Duodenal mucosa (tissue), 2 donors: ENCODE measurements around the gene SERTAD1.

Source experiments
- H3K27ac ChIP-seq: one replicate; pipeline ENCODE4 v1.7.0; 2013; ENCODE audit warnings: low read depth, low read length
- H3K27me3 ChIP-seq, 2 donors: one replicate each; pipeline ENCODE4 v1.7.0; 2013; ENCODE audit warnings: low read length in 2 of 2, control low read depth in 1 of 2; ENCODE audit not compliant: insufficient read depth in 2 of 2, control insufficient read depth in 1 of 2
- H3K36me3 ChIP-seq, 2 donors: one replicate each; pipeline ENCODE4 v1.7.0; 2013; ENCODE audit warnings: low read length in 2 of 2, control low read depth in 1 of 2; ENCODE audit not compliant: insufficient read depth in 2 of 2, control insufficient read depth in 1 of 2
- H3K4me1 ChIP-seq, 2 donors: one replicate each; pipeline ENCODE4 v1.7.0; 2013; ENCODE audit warnings: low read length in 2 of 2, control low read depth in 1 of 2; ENCODE audit not compliant: insufficient read depth in 2 of 2, control insufficient read depth in 1 of 2
- H3K4me3 ChIP-seq, 2 donors: one replicate each; pipeline ENCODE4 v1.7.0; 2013; ENCODE audit warnings: low read length in 2 of 2, low read depth in 1 of 2
- H3K9ac ChIP-seq, 2 donors: one replicate each; pipeline ENCODE4 v1.7.0; 2013; ENCODE audit warnings: low read length in 2 of 2, low read depth in 1 of 2
- H3K9me3 ChIP-seq, 2 donors: one replicate each; pipeline ENCODE4 v1.7.0; 2013; ENCODE audit warnings: low read length in 2 of 2, control low read depth in 1 of 2; ENCODE audit not compliant: control insufficient read depth in 1 of 2

SERTAD1 gene

DNA sequence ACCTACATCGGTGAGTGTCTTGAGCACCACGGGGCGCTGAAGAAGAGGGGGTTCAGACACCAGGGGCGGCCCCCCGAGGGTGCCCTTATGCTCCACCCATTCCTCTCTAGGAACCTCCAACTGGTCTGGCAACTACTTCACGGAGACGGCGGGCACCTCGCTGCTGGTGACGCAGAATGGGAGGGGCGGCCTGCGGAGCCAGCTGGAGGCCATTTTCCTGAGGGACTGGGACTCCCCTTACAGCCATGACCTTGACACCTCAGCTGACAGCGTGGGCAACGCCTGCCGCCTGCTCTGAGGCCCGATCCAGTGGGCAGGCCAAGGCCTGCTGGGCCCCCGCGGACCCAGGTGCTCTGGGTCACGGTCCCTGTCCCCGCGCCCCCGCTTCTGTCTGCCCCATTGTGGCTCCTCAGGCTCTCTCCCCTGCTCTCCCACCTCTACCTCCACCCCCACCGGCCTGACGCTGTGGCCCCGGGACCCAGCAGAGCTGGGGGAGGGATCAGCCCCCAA is 47.9 kb downstream of the SERTAD1 start:
- Histone ChIP-seq H3K9me3 (no peaks in the 10 kb centered on the region), H3K4me3 (no peak overlapping the region), H3K27ac (no peak overlapping the region), H3K27me3 (no peaks in the 10 kb centered on the region), H3K9ac (no peak overlapping the region), H3K4me1 (no peaks in the 10 kb centered on the region), H3K36me3 (peaks cover 5 to 34% of the 10 kb centered on the region in 2 donors)

DNA sequence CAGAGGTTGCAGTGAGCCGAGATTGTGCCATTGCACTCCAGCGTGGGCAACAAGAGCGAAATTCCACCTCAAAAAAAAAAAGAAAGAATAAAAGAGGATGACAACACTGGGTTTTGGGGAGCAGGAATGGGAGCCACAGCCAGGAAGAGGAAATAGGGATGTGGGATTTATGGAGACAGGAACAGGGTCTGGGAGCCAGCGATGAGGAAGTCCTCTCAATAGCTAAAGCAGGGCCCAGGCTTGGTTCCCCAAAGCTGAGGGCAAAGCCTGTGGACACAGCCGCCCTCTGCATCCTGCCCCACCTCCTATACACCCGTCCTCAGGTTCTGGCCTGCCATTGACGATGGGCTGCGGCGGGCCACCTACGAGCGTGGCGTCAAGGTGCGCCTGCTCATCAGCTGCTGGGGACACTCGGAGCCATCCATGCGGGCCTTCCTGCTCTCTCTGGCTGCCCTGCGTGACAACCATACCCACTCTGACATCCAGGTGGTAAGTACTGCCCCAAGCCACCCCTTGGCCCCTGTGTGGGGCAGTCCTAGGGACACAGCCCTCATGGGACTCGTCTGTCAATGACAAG is 49.4 kb downstream of the SERTAD1 start:
- H3K36me3 ChIP-seq, result peaks cover 8 to 44% of the 10 kb centered on the region in 2 donors
- no peaks in the 10 kb centered on the region for H3K27me3 ChIP-seq
- H3K9me3 ChIP-seq, result no peaks in the 10 kb centered on the region
- no peaks in the 10 kb centered on the region for H3K4me1 ChIP-seq
- no peak overlapping the region for H3K4me3 ChIP-seq
- no peak overlapping the region for H3K27ac ChIP-seq
- H3K9ac ChIP-seq, result no peak overlapping the region

DNA sequence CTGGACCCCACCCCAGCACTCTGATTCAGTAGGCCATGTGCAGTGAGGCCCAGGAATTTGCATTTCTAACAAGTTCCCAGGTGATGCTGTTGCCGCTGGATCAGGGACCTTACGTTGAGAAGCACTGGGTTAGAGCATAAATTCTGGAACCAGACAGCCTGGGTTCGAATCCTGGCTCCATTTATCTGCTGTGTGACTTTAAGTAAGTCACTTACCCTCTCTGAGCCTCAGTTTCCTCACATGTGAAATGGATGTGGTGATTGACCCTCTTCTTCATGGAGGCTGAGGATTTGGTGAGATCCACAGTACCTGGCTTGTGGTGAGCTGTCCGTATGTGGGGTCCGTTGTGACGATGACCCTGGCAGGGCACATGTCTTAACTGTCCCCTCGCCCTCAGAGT is 51.7 kb downstream of the SERTAD1 start:
- peaks cover 0 to 7% of the 10 kb centered on the region in 2 donors for H3K4me1 ChIP-seq
- no peaks in the 10 kb centered on the region for H3K9me3 ChIP-seq
- peaks cover 8 to 53% of the 10 kb centered on the region in 2 donors for H3K36me3 ChIP-seq
- H3K27ac ChIP-seq, result no peak overlapping the region
- H3K27me3 ChIP-seq, result no peaks in the 10 kb centered on the region
- H3K4me3 ChIP-seq, result no peak overlapping the region
- no peak overlapping the region for H3K9ac ChIP-seq

GRCh38 chr19:40371802-40372122 is 54.0 kb downstream of the SERTAD1 start:
- H3K36me3 ChIP-seq, result peaks cover 8 to 46% of the 10 kb centered on the region in 2 donors
- H3K9me3 ChIP-seq, result no peaks in the 10 kb centered on the region

More at GRCh38 chr19:40371802-40372122, 54.0 kb downstream of the SERTAD1 start:
- H3K4me1 ChIP-seq, result peaks cover 0 to 7% of the 10 kb centered on the region in 2 donors
- no peak overlapping the region for H3K9ac ChIP-seq
- no peak overlapping the region for H3K27ac ChIP-seq
- H3K4me3 ChIP-seq, result no peak overlapping the region
- H3K27me3 ChIP-seq, result no peaks in the 10 kb centered on the region
